Suprapubic skin (tissue), 4 donors: ENCODE measurements around the gene SLC37A1.

Source experiments
- CTCF ChIP-seq, 2 donors: fragments of 200-600 bp in 1 of 2; fragments of 450-650 bp in 1 of 2; sonication (generic) in 1 of 2; IDR thresholded peaks; one replicate each; pipeline ENCODE4 v1.5.1; 2016 to 2019; ENCODE audit warnings: antibody characterized with exemption in 2 of 2, mild to moderate bottlenecking in 1 of 2, moderate library complexity in 1 of 2
- EP300 ChIP-seq: sonication (generic); formaldehyde crosslinking; IDR thresholded peaks from one replicate; pipeline ENCODE4 v1.6.1; 2017; ENCODE audit warnings: antibody characterized with exemption
- POLR2A ChIP-seq, 2 donors: fragments of 450-650 bp; IDR thresholded peaks; one replicate each; pipeline ENCODE4 v1.6.1; 2017; ENCODE audit warnings: antibody characterized with exemption in 2 of 2, mild to moderate bottlenecking in 2 of 2, moderate library complexity in 2 of 2
- POLR2AphosphoS5 ChIP-seq, 3 donors: sonication (generic); formaldehyde crosslinking; IDR thresholded peaks; one replicate each; pipeline ENCODE4 v1.6.1; 2017; ENCODE audit warnings: antibody characterized with exemption in 3 of 3

- TF ChIP-seq CTCF (IDR thresholded peaks at IDR 0.05) = no peak
- no peak for TF ChIP-seq POLR2A (IDR thresholded peaks at IDR 0.05)
- no peak for TF ChIP-seq POLR2AphosphoS5 (IDR thresholded peaks at IDR 0.05)
- TF ChIP-seq EP300 = no peak
Measured at GRCh38 chr21:42616446-42616845, 102.8 kb downstream of the SLC37A1 start.
